H1 (cell line): Measurements from ENCODE around the gene RP9. TPM values are rescaled to one million over a fixed set of nuclear protein-coding genes. Genes with fewer than 3 reads are reported as not detected.

Source experiments
- CHD7 ChIP-seq: fragments of 300-600 bp; sonication (generic); IDR thresholded peaks from 2 replicates; pipeline ENCODE4 v1.7.1; 2012; ENCODE audit warnings: low read length, moderate library complexity, mild to moderate bottlenecking, inconsistent platforms; ENCODE audit not compliant: insufficient replicate concordance
- polyA plus RNA-seq, 7 experiments: library from polyadenylated mRNA; depleted of rRNA in 3 of 7; stranded (reverse) in 5 of 7; unstranded in 2 of 7; fragments of >200 nt in 5 of 7; fragments of 200-250 nt in 2 of 7; gene quantifications; 1 replicate in 5 of 7; 2 replicates in 1 of 7; 4 replicates in 1 of 7; pipeline versions ENCODE4 v1.2.1 to v1.2.3, GENCODE V29; 2011 to 2013; ENCODE audit warnings: missing spikeins in 2 of 7, mixed read lengths in 2 of 7
- total RNA-seq: library from RNA; stranded (reverse); fragmentation: NEBNext Ultra II Directional; extraction: Animal tissue kit (Norgen Biotek cat#: 25700); gene quantifications from 2 replicates; pipeline ENCODE4 v1.2.1, GENCODE V29; 2021

The RP9 gene
- total and polyA plus RNA-seq, 2 of the 8 experiments (the other 6 are each of a cell fraction or from before 2014, with no cell fraction given), result 11.0 to 12.4 TPM

- no peak for TF ChIP-seq CHD7
Measured at GRCh38 chr7:33087356-33087755, 21.8 kb downstream of the RP9 start (continued).
